ENCODE measurements around the gene MRPL27. TPM values are rescaled to one million over a fixed set of nuclear protein-coding genes. Genes with fewer than 3 reads are reported as not detected.

MRPL27 gene
- total RNA-seq, 1 donor from 2014 or later, result 81.1 TPM

GRCh38 chr17:50319306-50320004, 53.5 kb downstream of the MRPL27 start:
- intact Hi-C loops (cut with micrococcal nuclease), result no loop called here

DNA sequence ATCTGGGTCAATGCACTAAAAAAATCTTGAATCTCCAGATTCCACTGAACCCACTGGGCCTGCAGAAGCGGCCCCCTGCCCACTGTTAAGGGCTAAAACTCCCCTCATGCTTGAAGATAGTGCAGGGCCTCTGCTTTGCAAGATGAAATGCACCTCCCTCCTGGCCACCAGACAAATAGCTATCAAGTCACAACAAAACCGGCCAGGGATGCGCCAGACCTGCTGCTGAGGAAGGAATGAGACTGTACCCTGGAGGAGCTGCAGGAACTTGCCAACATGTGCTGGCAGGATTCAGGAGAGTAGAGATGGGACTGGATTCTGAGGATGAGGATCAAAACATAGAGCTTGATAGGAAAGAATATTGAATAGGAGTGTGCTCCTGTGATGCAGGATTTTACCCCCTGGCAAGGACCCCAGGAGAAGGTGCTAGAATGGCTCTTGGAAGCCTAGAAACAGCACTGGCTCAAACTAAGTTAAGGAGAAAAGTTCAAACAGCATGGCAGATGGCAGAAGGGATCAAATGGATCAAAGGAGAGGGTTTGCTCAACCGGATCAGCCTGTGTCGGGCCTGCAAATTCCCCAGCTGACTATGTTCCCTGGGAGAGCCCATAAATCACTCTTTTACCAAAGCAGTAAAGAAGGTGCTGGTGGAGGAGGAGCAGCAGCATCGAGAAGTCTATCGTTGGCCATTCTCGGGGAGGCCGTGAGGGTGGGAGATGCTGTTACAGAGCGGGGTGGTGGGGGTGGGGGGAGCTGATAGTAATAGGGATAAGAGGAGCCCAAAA, 54.3 kb downstream of the MRPL27 start:
- intact Hi-C loops (cut with micrococcal nuclease), result no loop called here

Other genes starting within 250 kb of the MRPL27 start
- gene SAMD14, start 243.0 kb downstream of the MRPL27 start, total RNA-seq, result 0.98 and 1.1 TPM in 2 replicates
- gene PPP1R9B, start 222.5 kb downstream of the MRPL27 start, total RNA-seq, result 160 and 163 TPM in 2 replicates
- gene SGCA, start 207.2 kb downstream of the MRPL27 start, total RNA-seq, result not detected in 2 replicates
- gene COL1A1, start 171.6 kb downstream of the MRPL27 start, total RNA-seq, result 1.2 and 1.5 TPM in 2 replicates
- gene TMEM92, start 98.7 kb downstream of the MRPL27 start, total RNA-seq, result 0.30 and 0.59 TPM in 2 replicates
- 34.3 and 35.9 TPM in 2 replicates for gene XYLT2, start 27.1 kb downstream of the MRPL27 start, total RNA-seq
- 16.2 and 23.2 TPM in 2 replicates for gene EME1, start within 50 bp of the MRPL27 start, total RNA-seq
- gene LRRC59, start 24.3 kb upstream of the MRPL27 start, total RNA-seq, result 92.8 and 94.4 TPM in 2 replicates
- gene ACSF2, start 53.0 kb upstream of the MRPL27 start, total RNA-seq, result 27.3 and 29.5 TPM in 2 replicates
- not detected in 2 replicates for gene CHAD, start 95.7 kb upstream of the MRPL27 start, total RNA-seq
- 31.6 and 32.3 TPM in 2 replicates for gene RSAD1, start 105.7 kb upstream of the MRPL27 start, total RNA-seq
- 6.4 and 6.8 TPM in 2 replicates for gene MYCBPAP, start 135.3 kb upstream of the MRPL27 start, total RNA-seq
- not detected in 2 replicates for gene EPN3, start 159.6 kb upstream of the MRPL27 start, total RNA-seq
- gene SPATA20, start 174.0 kb upstream of the MRPL27 start, total RNA-seq, result 13.5 and 14.5 TPM in 2 replicates
- gene CACNA1G, start 187.5 kb upstream of the MRPL27 start, total RNA-seq, result 0.02 TPM in 1 of 2 replicates, not detected in the other

Data from T-helper 2 cell treated with Interferon-gamma antibody and Interleukin-4, amounts not matched to agents 100 ng/mL and 5 ng/mL, for 36 hours (primary cell).